BE2C (cell line): ENCODE measurements around the gene AGBL4.

ENCODE experiments used
- DNase-seq: peaks from one replicate; pipeline ENCODE4 v3.0.0-alpha.2; 2020
- H3K27me3 ChIP-seq: fragments of 250-450 bp; sonication (Bioruptor Pico); 2 replicates; pipeline ENCODE4 v1.5.1; 2020; ENCODE audit warnings: mild to moderate bottlenecking
- H3K36me3 ChIP-seq: fragments of 250-450 bp; sonication (Bioruptor Pico); 2 replicates; pipeline ENCODE4 v1.5.1; 2020; ENCODE audit warnings: mild to moderate bottlenecking
- H3K4me1 ChIP-seq: fragments of 250-450 bp; sonication (Bioruptor Pico); 2 replicates; pipeline ENCODE4 v1.5.1; 2020
- H3K4me3 ChIP-seq: 2 replicates; pipeline ENCODE4 v1.5.1; 2011; ENCODE audit warnings: low read depth, low read length
- H3K9me3 ChIP-seq: fragments of 250-450 bp; sonication (Bioruptor Pico); 2 replicates; pipeline ENCODE4 v1.5.1; 2020
- CTCF ChIP-seq: IDR thresholded peaks from 2 replicates; pipeline ENCODE4 v1.5.1; 2012; ENCODE audit warnings: mild to moderate bottlenecking, low read depth, low read length

AGBL4 gene

DNA sequence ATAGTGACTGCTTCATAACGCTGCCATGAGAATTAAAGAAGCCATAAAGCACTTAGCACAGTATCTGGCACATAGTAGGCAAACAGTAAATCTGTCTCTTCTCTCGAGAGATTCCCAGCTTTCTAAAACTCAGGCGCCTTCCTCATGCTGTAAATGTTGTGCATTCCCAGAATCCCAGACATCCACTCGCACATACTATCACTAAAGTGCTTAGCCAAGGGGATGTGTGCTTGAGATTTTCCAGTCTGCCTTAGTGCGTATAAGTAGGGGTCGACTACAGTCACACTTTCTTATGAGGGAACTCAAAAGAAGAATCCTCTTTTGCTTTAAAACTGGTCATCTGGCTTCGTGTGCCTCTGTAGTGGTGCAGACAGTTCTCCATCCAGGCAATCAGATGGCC, 1453.2 kb downstream of the AGBL4 start:
- Histone ChIP-seq H3K4me3 (no peak overlapping the region), H3K4me1 (no peaks in the 10 kb centered on the region; the same call in 1 of the 2 replicates), H3K27me3 (no peaks in the 10 kb centered on the region), H3K9me3 (no peaks in the 10 kb centered on the region), H3K36me3 (no peaks in the 10 kb centered on the region)
- no peak for DNase-seq
- TF ChIP-seq CTCF, result no peak

- Histone ChIP-seq H3K9me3 (no peaks in the 10 kb centered on the region), H3K36me3 (no peaks in the 10 kb centered on the region), H3K4me3 (no peak overlapping the region), H3K4me1 (no peaks in the 10 kb centered on the region; the same call in 1 of the 2 replicates), H3K27me3 (no peaks in the 10 kb centered on the region)
- no peak for DNase-seq
- TF ChIP-seq CTCF, result no peak
Measured at GRCh38 chr1:48568501-48568900, 1455.3 kb downstream of the AGBL4 start.

DNA sequence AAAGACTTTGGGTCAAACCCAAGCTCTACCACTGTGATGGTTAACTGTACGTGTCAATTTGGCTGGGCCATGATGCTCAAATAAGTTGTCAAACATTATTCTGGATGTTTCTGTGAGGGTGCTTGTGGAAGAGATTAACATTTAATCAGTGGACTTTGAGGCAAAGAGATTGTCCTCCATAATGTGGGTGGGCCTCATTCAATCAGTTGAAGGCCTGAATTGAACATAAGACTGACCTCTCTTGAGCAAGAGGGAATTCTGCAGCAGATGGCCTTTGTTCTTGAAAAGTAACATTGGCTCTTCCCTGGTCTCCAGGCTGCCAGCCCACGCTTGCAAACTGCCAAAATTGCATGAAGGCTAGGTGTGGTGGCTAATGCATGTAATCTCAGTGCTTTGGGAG, 1457.3 kb downstream of the AGBL4 start:
- DNase-seq, result no peak
- Histone ChIP-seq H3K27me3 (no peaks in the 10 kb centered on the region), H3K4me1 (no peaks in the 10 kb centered on the region), H3K4me3 (no peak overlapping the region), H3K9me3 (no peaks in the 10 kb centered on the region), H3K36me3 (no peaks in the 10 kb centered on the region)
- TF ChIP-seq CTCF, result no peak

DNA sequence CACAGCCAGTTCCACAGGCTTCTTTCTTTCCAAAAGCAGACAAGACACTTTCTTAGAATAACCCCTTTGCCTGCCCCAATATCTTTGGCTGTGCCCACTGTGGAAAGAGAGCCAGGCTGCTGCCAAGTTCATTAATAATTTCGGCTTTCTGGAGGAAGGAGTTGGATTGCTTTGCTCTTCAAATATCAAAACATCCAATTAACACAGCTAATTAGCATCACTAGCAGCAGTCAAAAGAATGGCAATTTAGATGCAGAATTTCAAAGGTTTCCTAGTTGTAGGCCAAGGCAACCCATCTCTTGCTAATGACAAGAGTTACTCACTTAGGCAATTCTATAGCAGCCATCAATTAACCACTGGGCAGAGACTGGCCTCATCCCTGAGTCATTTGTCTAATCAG, 1460.7 kb downstream of the AGBL4 start:
- DNase-seq, result no peak
- Histone ChIP-seq H3K36me3 (no peaks in the 10 kb centered on the region), H3K4me1 (no peaks in the 10 kb centered on the region), H3K9me3 (no peaks in the 10 kb centered on the region), H3K4me3 (no peak overlapping the region), H3K27me3 (no peaks in the 10 kb centered on the region)
- no peak for TF ChIP-seq CTCF

- no peak for DNase-seq
- Histone ChIP-seq H3K4me1 (no peaks in the 10 kb centered on the region), H3K36me3 (no peaks in the 10 kb centered on the region), H3K27me3 (no peaks in the 10 kb centered on the region), H3K9me3 (no peaks in the 10 kb centered on the region), H3K4me3 (no peak overlapping the region)
- no peak for TF ChIP-seq CTCF
Measured at GRCh38 chr1:48561444-48561843, 1462.3 kb downstream of the AGBL4 start.

- Histone ChIP-seq H3K27me3 (no peaks in the 10 kb centered on the region), H3K4me1 (no peaks in the 10 kb centered on the region), H3K9me3 (no peaks in the 10 kb centered on the region), H3K36me3 (no peaks in the 10 kb centered on the region), H3K4me3 (no peak overlapping the region)
- TF ChIP-seq CTCF, result no peak
- DNase-seq, result no peak
Measured at GRCh38 chr1:48560577-48560976, 1463.2 kb downstream of the AGBL4 start.
